Fibroblast of the aortic adventitia (primary cell): Measurements from ENCODE around the gene RNF8. TPM values are rescaled to one million over a fixed set of nuclear protein-coding genes. Genes with fewer than 3 reads are reported as not detected.

Experiments used
- DNase-seq: peaks from one replicate; pipeline ENCODE4 v3.0.0-alpha.2; 2010; ENCODE audit warnings: low read depth
- H3K4me3 ChIP-seq: 2 replicates; pipeline ENCODE4 v1.5.1; 2011; ENCODE audit warnings: low read depth, mild to moderate bottlenecking, control low read depth, low read length, moderate library complexity
- total RNA-seq: library from RNA; depleted of rRNA; stranded (reverse); fragments of >200 nt; gene quantifications from 2 replicates; pipeline ENCODE4 v1.2.3, GENCODE V29; 2012; ENCODE audit warnings: low replicate concordance
- TF ChIP-seq, protein P1 (sequence below): IDR thresholded peaks from 2 replicates; pipeline ENCODE4 v1.5.1; 2011; ENCODE audit warnings: mild to moderate bottlenecking, low read length, control low read depth, inconsistent platforms; ENCODE audit not compliant: insufficient read depth

The RNF8 gene
- total RNA-seq, 1 donor: 18.8 TPM

DNA sequence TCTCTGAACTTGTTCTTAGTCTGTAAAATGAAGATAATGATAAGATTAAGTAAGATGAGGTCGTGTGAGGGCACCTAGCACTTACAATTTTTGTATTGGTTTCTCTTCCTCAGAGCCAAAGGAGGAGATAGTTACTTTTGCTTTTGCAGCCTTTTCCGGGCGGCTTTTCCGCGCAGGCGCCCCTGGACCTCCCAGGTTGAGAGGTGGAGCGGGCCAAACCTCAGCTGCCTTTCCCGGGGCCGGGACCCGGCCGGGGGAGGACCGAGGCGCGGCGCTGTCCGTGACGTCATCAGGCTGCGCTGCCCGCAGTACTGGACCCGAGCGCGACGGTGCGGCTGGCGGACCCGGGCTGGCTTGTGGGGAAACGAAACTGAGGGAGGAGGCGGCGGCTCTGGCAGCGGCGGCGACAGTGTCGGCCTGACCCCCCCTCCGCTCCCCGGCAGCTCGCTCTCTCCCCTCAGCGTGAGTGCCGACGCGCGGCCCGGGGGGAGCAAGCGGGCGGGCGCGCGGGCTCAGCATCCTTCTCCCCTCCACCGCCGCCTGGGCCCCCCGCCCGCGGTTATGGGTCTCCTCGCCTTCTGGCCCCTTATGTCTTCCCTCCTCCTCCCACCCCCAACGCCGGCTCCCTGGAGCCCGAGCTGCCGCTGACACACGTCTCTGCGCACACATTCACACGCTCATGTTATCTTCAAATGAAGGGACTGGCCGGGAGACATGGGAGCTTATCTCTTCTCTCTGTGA lies 79.3 kb downstream of the RNF8 start, which contains the start of gene CMTR1:
TSS of gene CMTR1 (plus strand) at position 306 of the 741 bp plus-strand sequence. CDS start 2,409 bp downstream, outside the sequence.
- peak within 1 kb of the TSS; percentile 95 for H3K4me3 ChIP-seq
- TF ChIP-seq, protein P1, sequence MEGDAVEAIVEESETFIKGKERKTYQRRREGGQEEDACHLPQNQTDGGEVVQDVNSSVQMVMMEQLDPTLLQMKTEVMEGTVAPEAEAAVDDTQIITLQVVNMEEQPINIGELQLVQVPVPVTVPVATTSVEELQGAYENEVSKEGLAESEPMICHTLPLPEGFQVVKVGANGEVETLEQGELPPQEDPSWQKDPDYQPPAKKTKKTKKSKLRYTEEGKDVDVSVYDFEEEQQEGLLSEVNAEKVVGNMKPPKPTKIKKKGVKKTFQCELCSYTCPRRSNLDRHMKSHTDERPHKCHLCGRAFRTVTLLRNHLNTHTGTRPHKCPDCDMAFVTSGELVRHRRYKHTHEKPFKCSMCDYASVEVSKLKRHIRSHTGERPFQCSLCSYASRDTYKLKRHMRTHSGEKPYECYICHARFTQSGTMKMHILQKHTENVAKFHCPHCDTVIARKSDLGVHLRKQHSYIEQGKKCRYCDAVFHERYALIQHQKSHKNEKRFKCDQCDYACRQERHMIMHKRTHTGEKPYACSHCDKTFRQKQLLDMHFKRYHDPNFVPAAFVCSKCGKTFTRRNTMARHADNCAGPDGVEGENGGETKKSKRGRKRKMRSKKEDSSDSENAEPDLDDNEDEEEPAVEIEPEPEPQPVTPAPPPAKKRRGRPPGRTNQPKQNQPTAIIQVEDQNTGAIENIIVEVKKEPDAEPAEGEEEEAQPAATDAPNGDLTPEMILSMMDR: no peak
- DNase-seq: peak; percentile 89

DNA sequence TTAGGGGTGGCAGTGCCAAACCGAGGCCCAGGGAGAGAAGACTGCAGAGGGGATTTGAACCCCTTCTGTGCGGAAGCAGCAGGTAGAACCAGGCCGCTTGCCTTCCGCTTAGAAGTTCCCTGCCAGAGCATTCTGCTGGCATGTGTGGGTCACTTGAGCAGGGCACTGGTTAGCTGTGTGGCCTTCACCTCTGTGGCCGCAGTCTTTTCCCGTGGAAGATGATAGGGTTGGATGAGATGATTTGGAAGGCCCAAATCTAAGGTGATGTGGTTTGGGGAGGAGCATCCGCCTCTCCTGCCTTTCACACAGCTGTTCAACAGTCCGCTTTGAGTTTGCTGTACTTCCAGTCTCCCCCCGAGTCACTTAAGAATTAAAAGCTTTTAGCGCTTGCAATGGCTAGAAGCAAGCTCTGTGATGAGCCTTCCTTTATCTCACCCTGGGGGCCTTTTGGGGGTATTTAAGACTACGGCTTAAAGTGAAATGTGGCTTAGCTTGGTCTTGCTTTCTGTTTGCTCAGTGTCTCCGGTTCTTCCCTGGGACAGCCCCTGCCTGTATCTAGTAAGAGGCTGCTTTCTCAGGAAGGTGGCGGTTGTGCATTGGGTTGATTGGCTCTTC lies 80.0 kb downstream of the RNF8 start:
- H3K4me3 ChIP-seq: peak overlapping the region; percentile 95
- TF ChIP-seq, protein P1: no peak
- peak; percentile 26 for DNase-seq

DNA sequence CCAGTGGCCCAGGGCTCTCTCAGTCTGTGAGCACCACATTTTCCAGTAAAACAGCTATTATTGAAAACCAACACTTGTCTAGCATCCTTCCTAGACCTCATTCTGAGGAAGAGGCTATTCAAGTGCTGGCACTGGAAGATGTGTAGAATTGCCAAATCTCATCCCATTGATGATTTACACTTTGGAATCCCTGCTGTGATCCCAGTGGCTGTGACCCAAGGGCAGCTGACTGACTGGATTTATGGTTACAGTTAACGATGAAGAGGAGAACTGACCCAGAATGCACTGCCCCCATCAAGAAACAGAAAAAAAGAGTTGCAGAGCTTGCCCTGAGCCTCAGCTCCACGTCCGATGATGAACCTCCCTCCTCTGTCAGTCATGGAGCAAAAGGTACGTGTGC lies 81.6 kb downstream of the RNF8 start:
- no peak for DNase-seq
- no peak overlapping the region for H3K4me3 ChIP-seq
- TF ChIP-seq, protein P1: no peak

DNA sequence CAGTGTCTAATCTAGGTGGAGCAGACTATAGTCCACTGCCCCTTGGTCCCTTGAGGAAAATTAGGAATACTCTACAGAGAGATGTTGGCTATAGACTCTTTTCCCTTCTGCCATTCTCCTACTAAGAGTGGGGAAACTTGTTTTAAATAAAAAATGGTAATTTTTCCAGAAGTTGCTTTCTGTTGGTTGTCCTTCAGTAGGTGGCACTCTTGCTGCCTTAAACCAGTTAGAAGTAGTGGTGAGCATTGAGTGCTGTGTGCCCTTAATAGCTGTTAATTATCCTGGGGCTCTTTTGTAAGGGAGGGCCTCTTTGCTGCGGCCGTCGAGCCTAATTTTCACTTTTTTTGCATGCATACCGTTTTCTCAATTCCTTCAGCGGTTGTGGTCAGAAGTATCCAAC lies 82.0 kb downstream of the RNF8 start:
- TF ChIP-seq, protein P1: no peak
- H3K4me3 ChIP-seq: no peak overlapping the region
- no peak for DNase-seq

DNA sequence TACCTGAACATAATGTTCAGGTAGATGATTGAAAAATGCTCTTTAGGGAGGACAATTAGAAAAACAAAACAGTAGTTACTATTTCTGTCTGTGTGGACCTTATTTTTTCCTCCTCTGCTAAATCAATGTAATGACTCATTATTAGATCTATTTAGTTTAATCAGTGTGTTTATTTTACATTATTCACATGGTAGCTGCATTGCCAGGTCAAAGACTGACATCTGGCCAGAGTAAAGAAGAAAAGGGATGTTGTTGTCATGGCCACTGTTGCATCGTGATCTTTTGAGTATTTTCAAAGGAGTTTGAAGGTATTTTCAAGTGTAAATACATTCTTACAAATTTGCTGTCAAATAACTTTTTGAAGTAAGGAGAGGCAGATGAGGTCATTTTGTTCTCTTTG lies 85.1 kb downstream of the RNF8 start:
- TF ChIP-seq, protein P1: no peak
- DNase-seq: no peak
- H3K4me3 ChIP-seq: no peak overlapping the region

DNA sequence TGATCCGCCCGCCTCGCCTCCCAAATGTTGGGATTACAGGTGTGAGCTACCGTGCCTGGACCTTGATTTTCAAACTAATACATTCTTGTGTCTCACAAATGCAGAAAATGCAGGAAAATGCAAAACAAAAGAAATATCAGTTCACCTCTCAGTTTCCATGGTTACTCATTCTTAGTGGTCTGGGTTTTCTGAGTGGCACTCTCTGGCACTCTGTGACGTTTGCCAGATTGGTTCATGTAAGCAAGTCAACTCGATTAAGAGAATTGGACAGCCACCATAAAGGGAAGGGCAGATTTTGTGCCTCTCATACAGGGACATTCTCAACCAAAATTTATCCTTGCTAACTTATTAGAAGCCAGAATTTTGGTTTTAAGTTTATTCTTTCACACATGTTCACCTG lies 87.9 kb downstream of the RNF8 start:
- no peak overlapping the region for H3K4me3 ChIP-seq
- no peak for DNase-seq
- TF ChIP-seq, protein P1: no peak
